SIG-M5 (cell line): ENCODE data around the gene PPP2R2B.

Experiments used
- DNase-seq: peaks from one replicate; lab custom pipeline; 2025; lab: John Stamatoyannopoulos, UW

Gene PPP2R2B

GRCh38 chr5:146699664-146700418 is 178.7 kb downstream of the PPP2R2B start:
- no peak for DNase-seq

DNA sequence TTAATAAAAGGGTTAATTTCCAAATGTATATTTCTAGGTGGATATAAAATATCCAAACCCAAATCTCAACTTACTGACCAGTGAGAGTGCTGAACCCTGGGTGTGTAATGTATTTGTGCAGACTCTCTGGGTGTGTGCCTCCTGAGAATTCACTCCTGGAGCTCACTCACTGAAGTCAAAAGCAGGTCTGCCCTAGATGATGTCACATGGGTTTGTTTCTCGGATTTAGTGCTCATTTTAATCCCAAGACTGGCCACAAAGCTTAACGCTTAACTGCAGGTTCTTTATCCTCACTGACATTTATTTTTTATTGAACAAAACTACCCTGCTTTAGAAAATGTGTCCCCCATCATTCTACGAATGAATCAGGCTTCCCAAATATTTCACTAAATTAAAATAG is 179.4 kb downstream of the PPP2R2B start:
- no peak for DNase-seq

DNA sequence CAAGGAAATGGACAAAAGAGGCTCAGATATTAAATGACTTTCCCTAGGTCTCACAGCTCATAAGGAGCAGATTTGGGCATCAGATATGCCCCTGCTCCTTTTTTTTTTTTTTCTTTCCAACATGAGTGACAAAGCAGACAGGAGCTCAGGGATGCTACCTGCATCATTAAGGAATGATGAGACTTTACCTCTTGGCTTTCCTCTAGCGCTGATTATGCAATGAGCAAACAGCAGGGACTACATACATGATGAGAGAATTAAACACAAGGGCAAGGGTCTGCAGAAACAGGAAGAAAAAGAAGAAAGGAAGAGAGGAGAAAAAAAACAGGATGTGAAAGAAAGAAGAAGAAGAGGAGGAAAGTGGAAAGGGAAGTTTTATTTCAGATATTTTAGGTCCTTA is 179.9 kb downstream of the PPP2R2B start:
- DNase-seq = no peak

DNA sequence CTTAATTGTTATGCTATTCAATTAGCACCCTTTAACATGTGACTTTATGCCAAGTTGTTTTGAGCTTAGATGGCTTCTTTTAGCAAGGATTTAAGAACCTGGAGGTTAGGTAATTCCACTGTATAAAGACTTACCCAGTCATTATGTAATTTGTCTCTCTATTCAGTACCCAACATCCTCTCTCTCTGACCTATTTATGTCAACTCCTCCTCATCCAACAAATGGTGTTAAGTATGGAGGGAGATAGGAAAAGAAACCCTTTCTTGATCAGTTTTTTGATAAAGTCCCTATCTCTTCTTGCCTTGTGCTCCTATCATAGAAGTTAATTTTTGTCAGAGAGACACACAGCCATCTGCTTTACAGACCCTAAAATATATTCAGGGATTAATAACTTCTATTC is 181.3 kb downstream of the PPP2R2B start:
- no peak for DNase-seq

GRCh38 chr5:146695646-146696045 is 182.9 kb downstream of the PPP2R2B start:
- no peak for DNase-seq

- DNase-seq = no peak
These were observed 187.6 kb downstream of the PPP2R2B start for GRCh38 chr5:146690880-146691355.

- DNase-seq = no peak
These were observed 190.9 kb downstream of the PPP2R2B start for GRCh38 chr5:146687630-146688029.

DNA sequence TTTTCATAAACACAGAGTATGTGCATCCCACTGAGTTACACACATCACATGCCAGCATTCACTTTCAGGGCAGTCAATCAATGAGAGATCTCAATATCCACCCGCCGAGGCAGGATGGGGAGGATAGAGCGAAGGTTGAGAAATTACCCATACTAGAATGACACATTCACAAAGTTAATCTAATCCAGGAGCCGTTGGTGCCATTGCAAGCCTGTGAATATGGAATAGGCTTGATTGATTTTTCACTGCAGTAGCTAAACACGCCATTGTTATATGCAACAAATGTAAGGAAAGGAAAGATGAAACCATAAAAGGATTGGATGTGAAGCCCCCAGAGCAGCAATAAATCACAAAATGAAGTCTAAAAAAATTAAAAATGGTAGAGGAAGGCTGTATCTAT is 194.7 kb downstream of the PPP2R2B start:
- no peak for DNase-seq

DNA sequence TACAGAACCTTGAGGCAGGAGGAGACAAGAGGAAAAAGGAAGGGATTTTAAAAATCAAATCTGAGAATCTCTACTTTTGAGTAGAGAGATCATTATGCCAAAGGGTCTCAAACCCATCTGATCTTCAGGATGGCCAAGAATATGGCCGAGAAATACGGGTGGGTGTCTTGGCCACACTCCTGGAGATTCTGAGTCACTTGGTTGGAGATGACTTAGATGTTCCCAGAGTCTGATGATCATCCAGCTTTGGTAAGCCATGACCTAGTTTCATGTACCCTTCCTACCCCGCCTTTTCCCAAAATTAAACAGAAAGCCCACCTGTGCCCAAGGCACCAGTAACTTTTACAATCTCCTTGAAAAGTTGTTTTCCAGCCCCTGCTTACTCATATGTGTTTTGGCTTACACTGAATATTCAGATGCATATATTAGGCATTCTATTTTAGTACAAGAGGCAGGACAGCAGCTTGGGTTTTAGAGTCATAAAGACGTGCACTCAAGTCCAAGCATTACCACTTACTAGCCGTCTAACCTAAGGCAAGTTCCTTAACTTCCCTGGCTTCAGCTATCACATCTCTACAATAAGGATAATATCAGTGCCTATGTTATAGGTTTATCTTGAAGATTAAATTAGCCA is 195.5 kb downstream of the PPP2R2B start:
- no peak for DNase-seq

- no peak for DNase-seq
These were observed 196.9 kb downstream of the PPP2R2B start for GRCh38 chr5:146681585-146682105.

DNA sequence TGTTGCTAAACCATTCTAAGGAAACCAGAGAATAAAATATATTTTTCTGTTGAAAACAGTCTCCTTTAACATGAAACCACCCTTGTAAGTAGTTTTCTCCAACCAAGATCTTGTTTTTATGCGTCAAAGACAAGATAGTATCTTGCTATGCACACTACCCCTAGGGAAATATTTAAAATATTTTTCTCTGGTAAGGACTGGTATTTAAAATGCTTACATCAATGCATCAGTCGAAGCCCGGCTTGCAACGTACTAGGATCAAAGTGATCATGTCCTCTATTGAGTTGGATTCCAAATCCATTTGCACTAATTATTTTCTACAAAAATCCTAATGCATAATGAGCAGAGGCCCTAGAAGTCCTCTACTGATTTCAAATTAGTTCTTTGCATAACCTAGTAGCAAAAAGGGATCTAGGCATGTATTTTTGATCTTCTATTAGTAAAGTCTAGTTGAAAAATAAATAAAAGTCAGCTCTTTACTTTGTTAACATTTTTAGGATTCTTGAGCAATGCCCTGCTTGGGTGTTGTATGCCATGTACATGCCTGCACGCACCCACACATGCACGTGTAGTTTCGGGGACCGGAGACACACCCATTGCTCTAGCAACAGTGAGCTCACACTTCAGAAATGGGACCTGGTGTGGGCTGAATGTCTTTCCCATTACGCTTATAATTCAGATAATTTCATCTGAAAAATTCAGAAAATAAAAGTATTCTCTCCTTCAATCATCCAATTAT is 197.5 kb downstream of the PPP2R2B start:
- DNase-seq = no peak

- no peak for DNase-seq
These were observed 202.9 kb downstream of the PPP2R2B start for GRCh38 chr5:146675636-146676035.

- no peak for DNase-seq
These were observed 205.7 kb downstream of the PPP2R2B start for GRCh38 chr5:146672866-146673265.

DNA sequence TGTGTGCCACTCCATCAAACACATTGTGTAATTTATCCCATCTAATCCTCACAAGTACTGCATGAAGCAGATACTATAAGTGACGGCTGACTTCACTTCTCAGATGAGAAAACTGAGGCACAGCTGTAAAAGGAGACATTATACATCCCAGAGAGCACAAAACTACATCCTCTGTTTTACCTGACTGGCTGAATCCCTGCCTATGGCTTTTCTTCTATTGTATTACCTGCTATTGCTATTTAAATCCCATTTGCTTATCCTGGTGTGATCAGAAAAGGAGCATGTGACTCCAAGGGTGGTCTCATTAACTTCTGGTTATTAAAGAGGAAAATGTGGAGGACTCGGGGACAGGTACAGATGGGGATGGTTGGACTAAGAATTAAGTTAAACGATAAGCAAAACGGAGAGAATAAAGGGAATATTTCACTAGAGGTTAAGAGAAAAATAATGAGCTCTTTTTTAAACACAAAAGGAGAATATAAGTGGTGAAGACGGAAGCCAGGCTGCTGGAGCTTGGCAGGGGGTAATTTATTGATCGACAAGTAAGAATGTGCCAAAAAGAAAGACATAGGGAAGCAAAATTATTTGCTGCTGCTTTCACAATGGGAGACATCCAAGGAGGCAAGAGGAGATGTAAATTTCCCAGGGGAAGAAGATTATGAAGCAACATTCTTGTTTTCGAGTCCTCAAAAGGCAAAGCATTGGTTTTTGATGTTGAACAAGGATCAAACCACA is 206.8 kb downstream of the PPP2R2B start:
- DNase-seq = no peak

DNA sequence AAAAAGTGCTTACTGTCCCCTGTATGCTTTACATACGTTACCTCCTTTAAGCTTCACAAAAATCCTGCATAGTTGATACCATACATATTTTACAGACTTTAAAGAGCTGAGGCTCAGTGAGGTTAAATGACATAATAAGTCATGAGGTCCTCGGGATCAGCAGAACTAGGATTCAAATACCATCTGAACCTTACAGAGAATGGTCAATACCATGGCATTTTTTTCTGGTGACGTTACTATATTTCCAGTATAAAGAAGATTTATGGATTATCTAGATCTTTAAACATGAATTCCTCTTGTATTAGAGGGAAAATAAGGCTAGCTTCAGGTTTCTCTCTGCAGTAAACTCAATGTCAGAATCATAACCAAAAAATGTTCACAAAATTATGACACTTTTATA is 208.9 kb downstream of the PPP2R2B start:
- no peak for DNase-seq

GRCh38 chr5:146667633-146668272 is 210.8 kb downstream of the PPP2R2B start:
- DNase-seq = no peak

GRCh38 chr5:146662229-146662628 is 216.3 kb downstream of the PPP2R2B start:
- no peak for DNase-seq

- DNase-seq = no peak
These were observed 218.1 kb downstream of the PPP2R2B start for GRCh38 chr5:146660376-146660960.

DNA sequence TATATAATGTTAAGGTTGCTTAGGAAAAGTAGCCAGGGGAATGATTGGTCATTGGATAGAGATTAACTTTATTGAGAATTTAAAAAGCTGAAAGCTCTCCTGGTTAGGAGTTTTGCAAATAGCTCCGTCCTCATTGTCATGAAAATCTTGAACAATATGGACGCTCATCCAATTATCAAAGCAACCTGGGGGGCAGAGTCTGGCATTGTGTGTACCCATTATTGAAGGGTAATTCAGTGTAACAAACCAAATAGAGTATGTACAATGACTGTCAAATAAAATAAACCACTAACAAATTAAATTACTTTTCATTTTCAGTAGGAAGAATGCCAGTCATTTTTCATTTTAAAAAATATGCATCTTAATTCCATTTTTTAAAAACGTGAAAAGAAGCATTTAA is 218.6 kb downstream of the PPP2R2B start:
- DNase-seq = no peak

GRCh38 chr5:146656703-146657102 is 221.9 kb downstream of the PPP2R2B start:
- DNase-seq = no peak

DNA sequence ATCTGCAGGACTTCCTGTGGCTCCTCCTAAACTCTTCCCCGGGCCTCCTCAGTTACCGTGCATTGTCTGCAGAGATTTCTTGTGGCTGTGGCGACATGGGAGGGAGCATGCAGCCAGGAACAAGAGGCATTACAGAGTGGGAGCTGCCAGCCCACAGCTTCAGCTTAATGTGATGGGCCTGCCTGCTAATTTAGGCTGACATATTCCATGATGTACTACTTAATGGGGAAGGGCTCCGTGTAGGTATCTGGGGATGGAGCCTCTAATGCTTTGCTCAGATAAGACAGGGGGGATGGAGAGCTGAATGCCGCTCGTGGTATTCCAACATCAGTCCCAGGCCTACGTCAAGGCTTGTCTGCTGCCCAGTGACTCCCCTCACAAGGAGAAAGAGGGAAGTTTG is 225.0 kb downstream of the PPP2R2B start:
- DNase-seq = no peak
